Measurements from ENCODE around the gene PSME3. TPM values are rescaled to one million over a fixed set of nuclear protein-coding genes. Genes with fewer than 3 reads are reported as not detected.
"Not testable (repeated sequence)": the region's sequence is repeated elsewhere in the genome, so short reads cannot be mapped to it uniquely, and the experiment has no call there.

The PSME3 gene
- total RNA-seq, 1 donor from 2014 or later, result 108 TPM

DNA sequence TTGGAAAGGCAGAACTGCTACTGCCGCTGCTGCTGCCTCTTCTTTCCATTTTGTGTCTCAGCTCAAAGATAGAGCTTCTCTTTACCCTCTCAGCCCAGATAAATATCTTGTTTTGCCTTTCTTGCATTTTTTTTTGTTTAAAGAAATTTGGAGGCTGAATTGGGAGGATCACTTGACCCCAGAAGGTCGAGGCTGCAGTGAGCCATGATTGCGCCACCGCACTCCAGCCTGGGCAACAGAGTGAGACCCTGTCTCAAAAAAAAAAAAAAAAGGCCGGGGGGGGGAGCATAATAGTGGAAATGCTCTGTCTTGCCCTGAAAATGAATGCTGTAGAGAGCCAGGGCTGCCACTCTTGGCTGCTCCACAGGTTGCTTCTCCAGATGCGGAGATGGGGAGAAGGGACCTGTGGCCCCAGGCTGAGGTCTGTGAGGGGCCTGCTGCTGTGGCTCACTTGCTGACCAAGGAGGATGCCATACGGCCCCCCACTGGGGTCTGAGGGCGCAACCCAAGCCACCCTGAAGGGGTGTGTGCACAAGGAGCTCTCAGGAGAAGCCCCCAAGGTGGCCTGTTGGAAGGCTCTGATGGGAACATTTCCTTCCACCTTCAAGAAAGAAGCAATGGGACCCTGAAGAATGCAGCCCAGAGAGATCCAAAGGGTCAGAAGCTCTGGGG lies 45.9 kb downstream of the PSME3 start:
- no peak for DNase-seq (ENCODE audit: low spot score)
- Histone ChIP-seq H4K20me1 (ENCODE audit: low read depth) (no peaks in the 10 kb centered on the region), H3K27ac (no peak overlapping the region), H3K4me1 (no peaks in the 10 kb centered on the region), H3K4me3 (no peak overlapping the region), H3K27me3 (peaks cover 24% of the 10 kb centered on the region), H3F3A (ENCODE audit: low read depth) (no peaks in the 10 kb centered on the region), H3K4me2 (no peak overlapping the region), H3K9me3 (ENCODE audit: low read depth) (no peaks in the 10 kb centered on the region), H3K79me2 (ENCODE audit: low read depth) (no peaks in the 10 kb centered on the region), H3K36me3 (no peaks in the 10 kb centered on the region), H3K9ac (no peak overlapping the region), H2AFZ (replicated peaks) (no peak overlapping the region)
- H3K27ac Mint-ChIP-seq, result no peak overlapping the region
- H3K4me1 Mint-ChIP-seq, result peaks cover 8% of the 10 kb centered on the region
- H3K4me3 Mint-ChIP-seq, result no peak overlapping the region
- no peaks in the 10 kb centered on the region for H3K36me3 Mint-ChIP-seq
- TF ChIP-seq EZH2phosphoT487 (IDR thresholded peaks at IDR 0.05) (no peak), EZH2 (IDR thresholded peaks at IDR 0.05) (no peak)
- TF ChIP-seq, protein P1, sequence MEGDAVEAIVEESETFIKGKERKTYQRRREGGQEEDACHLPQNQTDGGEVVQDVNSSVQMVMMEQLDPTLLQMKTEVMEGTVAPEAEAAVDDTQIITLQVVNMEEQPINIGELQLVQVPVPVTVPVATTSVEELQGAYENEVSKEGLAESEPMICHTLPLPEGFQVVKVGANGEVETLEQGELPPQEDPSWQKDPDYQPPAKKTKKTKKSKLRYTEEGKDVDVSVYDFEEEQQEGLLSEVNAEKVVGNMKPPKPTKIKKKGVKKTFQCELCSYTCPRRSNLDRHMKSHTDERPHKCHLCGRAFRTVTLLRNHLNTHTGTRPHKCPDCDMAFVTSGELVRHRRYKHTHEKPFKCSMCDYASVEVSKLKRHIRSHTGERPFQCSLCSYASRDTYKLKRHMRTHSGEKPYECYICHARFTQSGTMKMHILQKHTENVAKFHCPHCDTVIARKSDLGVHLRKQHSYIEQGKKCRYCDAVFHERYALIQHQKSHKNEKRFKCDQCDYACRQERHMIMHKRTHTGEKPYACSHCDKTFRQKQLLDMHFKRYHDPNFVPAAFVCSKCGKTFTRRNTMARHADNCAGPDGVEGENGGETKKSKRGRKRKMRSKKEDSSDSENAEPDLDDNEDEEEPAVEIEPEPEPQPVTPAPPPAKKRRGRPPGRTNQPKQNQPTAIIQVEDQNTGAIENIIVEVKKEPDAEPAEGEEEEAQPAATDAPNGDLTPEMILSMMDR (IDR thresholded peaks at IDR 0.05), result no peak
- no peaks in the 10 kb centered on the region for H3K9me3 Mint-ChIP-seq
- peaks cover 9% of the 10 kb centered on the region for H3K27me3 Mint-ChIP-seq (ENCODE audit: insufficient read depth, low read depth)

DNA sequence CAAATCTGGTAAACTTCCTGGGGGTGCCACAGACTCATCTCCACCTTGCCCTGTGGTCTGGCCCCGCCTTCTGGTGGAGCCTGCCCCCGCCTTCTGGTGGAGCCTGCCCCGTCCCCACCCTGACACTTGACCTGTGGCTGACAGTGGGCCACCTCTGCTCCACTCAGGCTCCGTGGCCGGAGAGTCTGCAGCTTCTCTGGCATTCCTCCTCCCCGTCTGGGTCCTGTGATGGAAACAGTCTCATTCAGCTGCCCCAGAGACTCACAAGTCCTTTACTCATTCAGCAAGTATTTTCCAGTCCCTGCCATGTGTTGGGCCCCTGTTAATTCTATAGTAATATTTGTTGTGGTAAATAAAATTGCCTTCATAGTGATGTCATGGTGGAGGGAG lies 46.4 kb downstream of the PSME3 start:
- Mint-ChIP-seq H3K27me3 (ENCODE audit: insufficient read depth, low read depth) (peaks cover 9% of the 10 kb centered on the region), H3K27ac (no peak overlapping the region)
- no peak overlapping the region for H3K4me3 ChIP-seq

DNA sequence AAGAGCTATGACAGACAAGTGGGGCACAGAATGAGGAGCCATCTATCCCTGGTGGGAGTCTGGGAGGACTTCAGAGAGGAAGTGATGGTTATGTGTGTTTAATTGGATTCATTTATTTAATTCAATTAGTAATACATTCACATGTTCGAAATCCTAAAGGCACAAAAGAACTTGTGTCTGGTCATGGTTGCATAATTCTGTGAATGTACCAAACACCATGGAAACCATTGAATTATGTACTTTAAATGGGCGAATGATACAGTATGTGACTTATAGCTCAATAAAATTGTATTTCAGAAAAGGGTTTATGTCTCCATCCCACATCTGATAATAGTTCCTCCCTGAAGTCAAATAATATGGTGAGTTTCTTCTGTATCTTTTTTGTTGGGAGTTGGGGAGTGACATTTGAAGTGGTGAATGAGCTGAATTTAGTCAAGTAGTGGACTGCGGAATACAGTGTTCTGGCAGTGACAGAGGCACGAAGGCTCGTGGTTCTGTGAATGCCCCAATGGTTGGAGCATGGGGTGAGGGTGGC lies 47.6 kb downstream of the PSME3 start:
- no peak overlapping the region for H3K4me3 Mint-ChIP-seq
- no peak overlapping the region for H3K9ac ChIP-seq
- H3K36me3 Mint-ChIP-seq, result no peaks in the 10 kb centered on the region
- no peak overlapping the region for H3K4me3 ChIP-seq
- H3K9me3 ChIP-seq (ENCODE audit: low read depth), result no peaks in the 10 kb centered on the region
- no peak overlapping the region for H3K4me2 ChIP-seq
- no peaks in the 10 kb centered on the region for H3K4me1 ChIP-seq
- H3K27me3 Mint-ChIP-seq (ENCODE audit: insufficient read depth, low read depth), result peaks cover 11% of the 10 kb centered on the region
- H4K20me1 ChIP-seq (ENCODE audit: low read depth), result no peaks in the 10 kb centered on the region
- no peaks in the 10 kb centered on the region for H3F3A ChIP-seq (ENCODE audit: low read depth)
- no peak for TF ChIP-seq EZH2phosphoT487 (IDR thresholded peaks at IDR 0.05)
- H3K27me3 ChIP-seq, result peaks cover 24% of the 10 kb centered on the region
- no peak overlapping the region for H2AFZ ChIP-seq (replicated peaks)
- no peaks in the 10 kb centered on the region for H3K79me2 ChIP-seq (ENCODE audit: low read depth)
- no peak overlapping the region for H3K27ac ChIP-seq
- peaks cover 8% of the 10 kb centered on the region for H3K4me1 Mint-ChIP-seq
- H3K36me3 ChIP-seq, result no peaks in the 10 kb centered on the region
- H3K27ac Mint-ChIP-seq, result no peak overlapping the region
- no peaks in the 10 kb centered on the region for H3K9me3 Mint-ChIP-seq
- no peak for DNase-seq (ENCODE audit: low spot score)

More for the DNA sequence above, 46.4 kb downstream of the PSME3 start:
- no peaks in the 10 kb centered on the region for H3K4me1 ChIP-seq
- H3K9me3 ChIP-seq (ENCODE audit: low read depth), result no peaks in the 10 kb centered on the region
- H3K4me2 ChIP-seq, result no peak overlapping the region
- DNase-seq (ENCODE audit: low spot score), result no peak
- H3K4me1 Mint-ChIP-seq, result peaks cover 8% of the 10 kb centered on the region
- no peaks in the 10 kb centered on the region for H3K36me3 Mint-ChIP-seq
- no peaks in the 10 kb centered on the region for H3K36me3 ChIP-seq
- H4K20me1 ChIP-seq (ENCODE audit: low read depth), result no peaks in the 10 kb centered on the region
- H3K27ac ChIP-seq, result no peak overlapping the region
- TF ChIP-seq EZH2 (IDR thresholded peaks at IDR 0.05), result no peak
- TF ChIP-seq, protein P1 (IDR thresholded peaks at IDR 0.05), result no peak
- no peak for TF ChIP-seq EZH2phosphoT487 (IDR thresholded peaks at IDR 0.05)
- no peak overlapping the region for H3K9ac ChIP-seq
- no peaks in the 10 kb centered on the region for H3K9me3 Mint-ChIP-seq
- H3K4me3 Mint-ChIP-seq, result no peak overlapping the region
- peaks cover 24% of the 10 kb centered on the region for H3K27me3 ChIP-seq
- H3F3A ChIP-seq (ENCODE audit: low read depth), result no peaks in the 10 kb centered on the region
- no peaks in the 10 kb centered on the region for H3K79me2 ChIP-seq (ENCODE audit: low read depth)
- no peak overlapping the region for H2AFZ ChIP-seq (replicated peaks)

DNA sequence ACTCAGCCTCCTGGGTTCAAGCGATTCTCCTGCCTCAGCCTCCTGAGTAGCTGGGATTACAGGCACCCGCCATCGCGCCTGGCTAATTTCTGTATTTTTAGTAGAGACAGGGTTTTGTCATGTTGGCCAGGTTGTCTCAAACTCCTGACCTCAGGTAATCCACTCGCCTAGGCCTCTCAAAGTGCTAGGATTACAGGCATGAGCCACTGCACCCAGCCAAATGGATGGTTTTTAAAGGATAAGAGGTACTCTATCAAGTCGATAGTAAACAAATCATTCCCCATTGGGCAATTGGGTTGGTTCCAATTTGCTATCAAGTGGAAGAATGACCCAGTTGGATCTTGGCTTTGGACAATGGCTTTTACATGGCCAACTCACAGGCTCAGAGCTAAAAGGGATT lies 48.5 kb downstream of the PSME3 start:
- not testable (repeated sequence) for H3F3A ChIP-seq (ENCODE audit: low read depth); H3K4me3 Mint-ChIP-seq

More for the DNA sequence above, 48.5 kb downstream of the PSME3 start:
- not testable (repeated sequence) for H3K27ac Mint-ChIP-seq; H3K4me2 ChIP-seq; H3K4me3 ChIP-seq; H3K36me3 ChIP-seq; H3K4me1 ChIP-seq; H3K9me3 Mint-ChIP-seq; H3K4me1 Mint-ChIP-seq; H4K20me1 ChIP-seq (ENCODE audit: low read depth); H3K79me2 ChIP-seq (ENCODE audit: low read depth); H3K27ac ChIP-seq; H3K9me3 ChIP-seq (ENCODE audit: low read depth); DNase-seq (ENCODE audit: low spot score); H3K9ac ChIP-seq; H2AFZ ChIP-seq (replicated peaks); H3K36me3 Mint-ChIP-seq; H3K27me3 Mint-ChIP-seq (ENCODE audit: insufficient read depth, low read depth)
- H3K27me3 ChIP-seq, result peaks cover 22% of the 10 kb centered on the region
